ENCODE data around the gene SKI.

SKI gene

DNA sequence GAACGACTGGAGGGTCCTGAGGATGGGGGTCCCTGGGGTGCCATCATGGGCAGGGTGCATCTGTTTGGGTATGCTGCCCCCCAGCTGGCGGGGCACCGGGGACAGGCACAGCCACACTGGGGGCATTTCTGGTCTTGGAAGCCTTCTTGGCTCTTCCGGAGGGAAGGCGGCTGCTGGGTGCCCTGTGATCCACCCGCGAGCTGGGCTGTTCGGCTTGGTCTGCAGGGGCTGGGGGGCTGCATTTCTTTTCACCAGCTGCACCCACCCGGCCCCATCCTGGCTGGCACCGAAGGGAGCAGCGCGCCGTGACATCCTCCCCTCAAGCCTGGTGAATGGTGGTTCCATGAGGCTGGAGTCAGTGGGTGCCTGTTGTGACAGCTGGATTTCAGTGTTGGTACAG, 45.7 kb upstream of the SKI start:
- no peak for DNase-seq (ENCODE audit: extremely low spot score)
- ChIA-PET CTCF (interaction anchor here (3.4 kb wide), 1 partner anchor 8 kb away, joined by 12 read pairs; no protein-coding TSS in a partner anchor), POLR2A (no interaction called here)
- TF ChIP-seq, protein P1, sequence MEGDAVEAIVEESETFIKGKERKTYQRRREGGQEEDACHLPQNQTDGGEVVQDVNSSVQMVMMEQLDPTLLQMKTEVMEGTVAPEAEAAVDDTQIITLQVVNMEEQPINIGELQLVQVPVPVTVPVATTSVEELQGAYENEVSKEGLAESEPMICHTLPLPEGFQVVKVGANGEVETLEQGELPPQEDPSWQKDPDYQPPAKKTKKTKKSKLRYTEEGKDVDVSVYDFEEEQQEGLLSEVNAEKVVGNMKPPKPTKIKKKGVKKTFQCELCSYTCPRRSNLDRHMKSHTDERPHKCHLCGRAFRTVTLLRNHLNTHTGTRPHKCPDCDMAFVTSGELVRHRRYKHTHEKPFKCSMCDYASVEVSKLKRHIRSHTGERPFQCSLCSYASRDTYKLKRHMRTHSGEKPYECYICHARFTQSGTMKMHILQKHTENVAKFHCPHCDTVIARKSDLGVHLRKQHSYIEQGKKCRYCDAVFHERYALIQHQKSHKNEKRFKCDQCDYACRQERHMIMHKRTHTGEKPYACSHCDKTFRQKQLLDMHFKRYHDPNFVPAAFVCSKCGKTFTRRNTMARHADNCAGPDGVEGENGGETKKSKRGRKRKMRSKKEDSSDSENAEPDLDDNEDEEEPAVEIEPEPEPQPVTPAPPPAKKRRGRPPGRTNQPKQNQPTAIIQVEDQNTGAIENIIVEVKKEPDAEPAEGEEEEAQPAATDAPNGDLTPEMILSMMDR (IDR thresholded peaks at IDR 0.05; ENCODE audit: control extremely low read depth, extremely low read depth, low read depth, missing control alignments), result no peak

DNA sequence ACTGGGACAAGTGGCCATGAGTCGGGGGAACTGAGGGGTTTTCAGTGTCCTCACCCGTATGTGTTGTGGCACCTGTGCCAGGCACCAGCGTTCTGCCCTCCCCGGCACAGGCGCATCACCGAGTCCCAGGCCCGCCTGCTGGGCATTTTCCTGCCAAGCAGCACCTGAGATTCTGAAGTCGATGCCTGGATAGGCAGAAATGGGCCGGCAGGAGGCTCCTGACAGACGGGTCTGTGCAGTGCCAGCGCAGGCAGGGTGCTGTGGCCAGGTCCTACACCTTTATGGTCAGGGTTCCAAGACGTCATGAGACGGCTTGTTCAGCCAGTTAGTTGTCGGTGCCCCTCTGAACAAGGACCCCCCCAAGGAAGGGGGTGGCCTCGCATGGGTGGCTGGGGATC, 44.2 kb upstream of the SKI start:
- POLR2A ChIA-PET, result no interaction called here

DNA sequence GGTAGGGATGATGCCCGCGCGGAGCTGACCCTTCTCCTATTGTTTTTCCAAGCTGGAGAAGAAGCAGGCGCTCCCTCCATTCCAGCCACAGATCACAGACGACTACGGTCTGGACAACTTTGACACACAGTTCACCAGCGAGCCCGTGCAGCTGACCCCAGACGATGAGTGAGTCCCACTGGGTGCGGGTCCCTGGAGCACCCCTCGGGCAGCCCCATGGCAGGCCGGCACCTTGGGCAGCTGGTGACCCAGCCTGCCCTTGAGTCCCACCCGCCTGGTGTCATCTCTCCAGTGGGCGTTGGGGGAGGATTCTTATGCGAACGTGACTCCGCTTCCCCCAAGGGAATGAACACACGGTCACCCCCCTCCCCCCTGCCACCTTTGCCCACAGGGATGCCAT, 43.6 kb upstream of the SKI start:
- DNase-seq (ENCODE audit: extremely low spot score), result no peak
- TF ChIP-seq, protein P1 (IDR thresholded peaks at IDR 0.05; ENCODE audit: control extremely low read depth, extremely low read depth, low read depth, missing control alignments), result no peak
- ChIA-PET POLR2A (no interaction called here), CTCF (interaction anchor here (3.4 kb wide), 1 partner anchor 10 kb away, joined by 12 read pairs; no protein-coding TSS in a partner anchor)

More for the DNA sequence above, 44.2 kb upstream of the SKI start:
- no peak for DNase-seq (ENCODE audit: extremely low spot score)
- CTCF ChIA-PET, result interaction anchor here (3.4 kb wide), 1 partner anchor 9 kb away, joined by 12 read pairs; no protein-coding TSS in a partner anchor
- TF ChIP-seq, protein P1 (IDR thresholded peaks at IDR 0.05; ENCODE audit: control extremely low read depth, extremely low read depth, low read depth, missing control alignments), result no peak

DNA sequence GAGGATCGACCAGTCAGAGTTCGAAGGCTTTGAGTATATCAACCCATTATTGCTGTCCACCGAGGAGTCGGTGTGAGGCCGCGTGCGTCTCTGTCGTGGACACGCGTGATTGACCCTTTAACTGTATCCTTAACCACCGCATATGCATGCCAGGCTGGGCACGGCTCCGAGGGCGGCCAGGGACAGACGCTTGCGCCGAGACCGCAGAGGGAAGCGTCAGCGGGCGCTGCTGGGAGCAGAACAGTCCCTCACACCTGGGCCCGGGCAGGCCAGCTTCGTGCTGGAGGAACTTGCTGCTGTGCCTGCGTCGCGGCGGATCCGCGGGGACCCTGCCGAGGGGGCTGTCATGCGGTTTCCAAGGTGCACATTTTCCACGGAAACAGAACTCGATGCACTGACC, 43.2 kb upstream of the SKI start:
- ChIA-PET POLR2A (no interaction called here), CTCF (interaction anchor here (3.4 kb wide), 1 partner anchor 10 kb away, joined by 12 read pairs; no protein-coding TSS in a partner anchor)
- DNase-seq (ENCODE audit: extremely low spot score), result no peak
- TF ChIP-seq, protein P1 (IDR thresholded peaks at IDR 0.05; ENCODE audit: control extremely low read depth, extremely low read depth, low read depth, missing control alignments), result no peak

DNA sequence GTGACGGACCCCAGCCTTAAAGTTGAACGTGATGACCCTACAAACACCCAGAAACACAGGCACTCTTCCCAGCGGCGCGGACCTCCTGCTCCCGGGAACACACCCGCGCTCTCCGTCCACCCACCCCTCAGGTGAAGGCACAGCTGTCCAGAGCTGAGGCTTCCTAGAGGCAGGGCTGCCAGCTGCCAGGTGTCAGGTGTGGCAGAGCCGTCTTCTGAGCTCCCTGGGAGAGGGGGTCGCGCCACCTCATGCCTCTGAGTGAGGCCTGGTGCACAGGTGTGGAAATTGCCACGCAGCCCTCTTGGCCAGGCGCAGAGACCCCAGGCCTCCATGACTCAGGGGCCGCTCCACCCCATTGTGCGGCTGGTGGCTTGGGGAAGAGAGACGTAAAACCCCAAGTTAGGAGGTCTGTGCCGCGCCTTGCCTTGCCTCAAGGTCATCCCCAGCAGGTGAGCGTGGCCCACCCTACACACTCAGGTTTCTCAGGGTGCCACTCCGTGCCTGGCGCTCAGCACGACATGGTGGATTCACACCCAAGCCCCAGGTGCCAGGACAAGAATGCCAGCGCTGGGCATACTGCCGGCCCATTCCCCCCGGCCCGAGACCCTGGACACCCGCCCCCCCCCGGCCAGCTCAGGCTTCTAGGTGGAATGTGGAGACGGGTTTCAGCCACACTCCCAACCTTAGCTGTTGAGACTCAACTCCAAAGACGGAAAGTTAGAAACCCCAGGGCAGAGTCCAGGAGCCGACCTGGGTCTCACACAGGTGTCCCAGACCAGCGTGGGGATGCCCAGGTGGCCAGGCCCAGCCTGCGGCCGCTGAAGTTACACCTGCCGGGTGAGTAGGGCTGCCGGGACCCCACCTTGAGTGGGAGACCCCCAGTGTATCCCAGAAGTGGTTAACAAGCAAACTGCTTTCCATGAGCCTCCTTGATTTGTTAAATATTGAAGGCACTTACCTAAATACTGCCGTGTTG, 42.0 kb upstream of the SKI start:
- POLR2A ChIA-PET, result no interaction called here
- no peak for DNase-seq (ENCODE audit: extremely low spot score)
- CTCF ChIA-PET, result interaction anchor here (3.4 kb wide), 1 partner anchor 12 kb away, joined by 12 read pairs; no protein-coding TSS in a partner anchor
- TF ChIP-seq, protein P1 (IDR thresholded peaks at IDR 0.05; ENCODE audit: control extremely low read depth, extremely low read depth, low read depth, missing control alignments), result no peak

DNA sequence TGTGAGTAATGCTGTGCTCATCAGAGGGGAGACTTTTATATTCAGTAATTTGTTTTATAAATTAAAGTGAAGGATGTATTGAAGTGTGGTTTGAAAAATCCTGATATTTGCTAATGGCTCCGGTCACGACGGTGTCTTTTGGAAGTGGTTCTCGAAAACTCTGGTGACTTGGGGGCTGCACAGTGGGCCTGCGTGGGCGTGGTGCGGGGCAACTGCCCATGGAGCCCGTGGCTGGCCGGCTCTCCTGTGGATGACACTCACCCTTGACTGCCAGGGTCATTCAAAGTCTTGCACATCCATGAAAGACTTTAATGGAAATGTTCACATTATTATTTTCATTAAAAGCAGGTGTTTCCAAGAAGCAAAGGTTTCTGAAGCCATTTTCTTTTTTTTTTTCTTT, 41.2 kb upstream of the SKI start:
- DNase-seq (ENCODE audit: extremely low spot score), result no peak
- CTCF ChIA-PET, result interaction anchor here (3.4 kb wide), 1 partner anchor 13 kb away, joined by 19 read pairs; no protein-coding TSS in a partner anchor
- POLR2A ChIA-PET, result no interaction called here
- TF ChIP-seq, protein P1 (IDR thresholded peaks at IDR 0.05; ENCODE audit: control extremely low read depth, extremely low read depth, low read depth, missing control alignments), result no peak
